Nephron progenitor cell (in vitro differentiated cells): Measurements from ENCODE around the gene SLC9A7.

Experiments used
- DNase-seq: peaks from one replicate; pipeline ENCODE4 v3.0.0; 2021
- H3K27ac Mint-ChIP-seq: 2 replicates; pipeline ENCODE4 v1.8.0; 2021; ENCODE audit warnings: mild to moderate bottlenecking, moderate library complexity, mixed read lengths
- H3K27me3 Mint-ChIP-seq: 2 replicates; pipeline ENCODE4 v1.8.0; 2021; ENCODE audit warnings: mild to moderate bottlenecking, low read depth, mixed read lengths; ENCODE audit not compliant: poor library complexity
- H3K36me3 Mint-ChIP-seq: 2 replicates; pipeline ENCODE4 v1.8.0; 2021; ENCODE audit warnings: low read depth, mixed read lengths
- H3K4me1 Mint-ChIP-seq: 2 replicates; pipeline ENCODE4 v1.8.0; 2021; ENCODE audit warnings: mixed read lengths
- H3K4me3 Mint-ChIP-seq: 2 replicates; pipeline ENCODE4 v1.8.0; 2021; ENCODE audit warnings: mild to moderate bottlenecking, moderate library complexity, mixed read lengths
- H3K9me3 Mint-ChIP-seq: 2 replicates; pipeline ENCODE4 v1.8.0; 2021; ENCODE audit warnings: mild to moderate bottlenecking, moderate library complexity, mixed read lengths
- TF ChIP-seq, protein P1 (sequence below): fragments of 200-600 bp; sonication (generic); IDR thresholded peaks from 2 replicates; pipeline ENCODE4 v1.5.0; 2021; ENCODE audit warnings: antibody characterized with exemption

The SLC9A7 gene

DNA sequence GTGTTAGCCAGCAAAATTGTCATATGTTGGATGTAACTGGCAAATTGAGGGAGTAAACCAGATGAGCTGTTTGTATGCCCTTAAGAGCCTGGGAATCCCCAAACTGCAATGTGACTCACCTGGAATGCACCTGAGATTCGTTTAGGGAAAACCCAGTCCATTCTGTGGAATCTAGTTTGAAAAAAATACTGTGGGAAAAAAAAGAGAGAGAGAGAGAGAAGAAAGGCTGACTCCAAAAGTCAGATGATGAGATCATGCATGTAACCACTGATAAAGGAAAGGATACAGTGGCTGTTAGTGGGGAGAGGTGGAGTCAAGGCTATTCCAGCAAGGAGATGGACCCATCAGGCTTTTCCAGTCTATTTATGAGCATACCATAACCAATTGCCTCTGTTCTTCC lies 48.5 kb downstream of the SLC9A7 start:
- DNase-seq = no peak
- Mint-ChIP-seq H3K27ac (no peak overlapping the region), H3K36me3 (no peaks in the 10 kb centered on the region), H3K4me1 (peaks cover 19% of the 10 kb centered on the region), H3K9me3 (peaks cover 57% of the 10 kb centered on the region), H3K27me3 (peaks cover 10% of the 10 kb centered on the region), H3K4me3 (no peak overlapping the region)
- TF ChIP-seq, protein P1, sequence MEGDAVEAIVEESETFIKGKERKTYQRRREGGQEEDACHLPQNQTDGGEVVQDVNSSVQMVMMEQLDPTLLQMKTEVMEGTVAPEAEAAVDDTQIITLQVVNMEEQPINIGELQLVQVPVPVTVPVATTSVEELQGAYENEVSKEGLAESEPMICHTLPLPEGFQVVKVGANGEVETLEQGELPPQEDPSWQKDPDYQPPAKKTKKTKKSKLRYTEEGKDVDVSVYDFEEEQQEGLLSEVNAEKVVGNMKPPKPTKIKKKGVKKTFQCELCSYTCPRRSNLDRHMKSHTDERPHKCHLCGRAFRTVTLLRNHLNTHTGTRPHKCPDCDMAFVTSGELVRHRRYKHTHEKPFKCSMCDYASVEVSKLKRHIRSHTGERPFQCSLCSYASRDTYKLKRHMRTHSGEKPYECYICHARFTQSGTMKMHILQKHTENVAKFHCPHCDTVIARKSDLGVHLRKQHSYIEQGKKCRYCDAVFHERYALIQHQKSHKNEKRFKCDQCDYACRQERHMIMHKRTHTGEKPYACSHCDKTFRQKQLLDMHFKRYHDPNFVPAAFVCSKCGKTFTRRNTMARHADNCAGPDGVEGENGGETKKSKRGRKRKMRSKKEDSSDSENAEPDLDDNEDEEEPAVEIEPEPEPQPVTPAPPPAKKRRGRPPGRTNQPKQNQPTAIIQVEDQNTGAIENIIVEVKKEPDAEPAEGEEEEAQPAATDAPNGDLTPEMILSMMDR = no peak

DNA sequence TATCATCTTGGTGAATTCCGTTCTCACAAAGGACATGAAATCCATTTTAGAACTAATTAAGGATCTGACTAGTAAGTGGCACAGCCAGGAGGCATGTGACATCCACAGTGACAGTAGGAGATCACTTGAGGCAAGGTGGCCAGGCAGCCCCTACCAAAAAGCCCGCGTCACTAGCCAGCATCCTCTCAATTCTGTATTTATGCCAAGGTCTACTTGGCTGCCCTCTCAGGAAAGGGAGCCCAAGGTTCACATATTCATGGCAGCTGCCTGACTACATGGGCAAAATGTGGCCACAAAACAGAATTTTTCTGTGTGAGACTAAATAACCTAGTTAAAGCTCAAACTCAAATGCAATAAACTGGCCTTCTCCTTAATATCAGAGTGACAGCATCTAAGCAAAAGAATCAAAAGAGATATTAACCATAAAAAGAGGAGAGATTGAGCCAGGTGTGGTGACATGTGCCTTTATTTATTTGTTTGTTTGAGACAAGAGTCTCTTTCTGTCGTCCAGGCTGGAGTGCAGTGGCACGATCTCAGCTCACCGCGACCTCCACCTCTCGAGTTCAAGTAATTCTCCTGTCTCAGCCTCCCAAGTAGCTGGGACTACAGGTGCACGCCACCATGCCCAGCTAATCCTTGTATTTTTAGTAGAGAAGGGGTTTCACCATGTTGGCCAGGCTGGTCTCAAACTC lies 51.5 kb downstream of the SLC9A7 start:
- H3K27me3 Mint-ChIP-seq = peaks cover 7% of the 10 kb centered on the region
- peaks cover 58% of the 10 kb centered on the region for H3K9me3 Mint-ChIP-seq
- H3K36me3 Mint-ChIP-seq = no peaks in the 10 kb centered on the region
- H3K27ac Mint-ChIP-seq = no peak overlapping the region
- DNase-seq = no peak
- TF ChIP-seq, protein P1 = no peak
- H3K4me1 Mint-ChIP-seq = peaks cover 19% of the 10 kb centered on the region
- H3K4me3 Mint-ChIP-seq = no peak overlapping the region

GRCh38 chrX:46704767-46705386 lies 54.0 kb downstream of the SLC9A7 start:
- Mint-ChIP-seq H3K36me3 (no peaks in the 10 kb centered on the region), H3K4me1 (no peaks in the 10 kb centered on the region), H3K27me3 (peaks cover 4% of the 10 kb centered on the region), H3K4me3 (no peak overlapping the region), H3K9me3 (peaks cover 45% of the 10 kb centered on the region), H3K27ac (no peak overlapping the region)
- no peak for DNase-seq
- TF ChIP-seq, protein P1 = no peak

DNA sequence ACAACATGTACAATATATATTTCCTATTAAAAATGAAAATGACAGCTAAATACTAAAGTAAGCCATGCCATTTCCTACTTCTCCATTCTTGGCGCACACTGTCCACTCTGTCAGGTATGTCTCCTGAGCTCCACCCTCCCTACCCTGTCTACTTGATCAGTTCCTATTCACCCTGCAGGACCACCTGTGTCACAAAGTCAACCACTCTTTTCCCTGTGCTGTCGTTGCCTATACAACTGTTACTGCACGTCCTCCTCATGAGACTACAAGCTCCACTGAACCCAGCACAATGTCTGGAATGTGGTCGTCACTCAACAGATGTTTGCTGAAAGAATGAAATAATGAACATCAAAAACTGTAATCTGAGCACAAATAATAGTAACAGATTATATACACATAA lies 54.9 kb downstream of the SLC9A7 start:
- no peaks in the 10 kb centered on the region for H3K36me3 Mint-ChIP-seq
- no peak overlapping the region for H3K4me3 Mint-ChIP-seq
- no peak overlapping the region for H3K27ac Mint-ChIP-seq

GRCh38 chrX:46698691-46699090 lies 60.2 kb downstream of the SLC9A7 start:
- DNase-seq = no peak
- Mint-ChIP-seq H3K9me3 (peaks cover 32% of the 10 kb centered on the region), H3K27me3 (peaks cover 2% of the 10 kb centered on the region), H3K36me3 (no peaks in the 10 kb centered on the region), H3K4me3 (no peak overlapping the region), H3K27ac (no peak overlapping the region), H3K4me1 (no peaks in the 10 kb centered on the region)
- TF ChIP-seq, protein P1 = no peak

More for the DNA sequence above, 54.9 kb downstream of the SLC9A7 start:
- no peak for DNase-seq
- Mint-ChIP-seq H3K27me3 (peaks cover 4% of the 10 kb centered on the region), H3K4me1 (no peaks in the 10 kb centered on the region), H3K9me3 (peaks cover 41% of the 10 kb centered on the region)
- TF ChIP-seq, protein P1 = no peak

- no peaks in the 10 kb centered on the region for H3K36me3 Mint-ChIP-seq
- H3K4me3 Mint-ChIP-seq = no peak overlapping the region
- H3K4me1 Mint-ChIP-seq = no peaks in the 10 kb centered on the region
- H3K27ac Mint-ChIP-seq = no peak overlapping the region
- peaks cover 20% of the 10 kb centered on the region for H3K9me3 Mint-ChIP-seq
- no peak for DNase-seq
- TF ChIP-seq, protein P1 = no peak
- peaks cover 2% of the 10 kb centered on the region for H3K27me3 Mint-ChIP-seq
Measured at GRCh38 chrX:46695491-46695890, 63.4 kb downstream of the SLC9A7 start.
